ENCODE results near the gene PDE1A.

DNA sequence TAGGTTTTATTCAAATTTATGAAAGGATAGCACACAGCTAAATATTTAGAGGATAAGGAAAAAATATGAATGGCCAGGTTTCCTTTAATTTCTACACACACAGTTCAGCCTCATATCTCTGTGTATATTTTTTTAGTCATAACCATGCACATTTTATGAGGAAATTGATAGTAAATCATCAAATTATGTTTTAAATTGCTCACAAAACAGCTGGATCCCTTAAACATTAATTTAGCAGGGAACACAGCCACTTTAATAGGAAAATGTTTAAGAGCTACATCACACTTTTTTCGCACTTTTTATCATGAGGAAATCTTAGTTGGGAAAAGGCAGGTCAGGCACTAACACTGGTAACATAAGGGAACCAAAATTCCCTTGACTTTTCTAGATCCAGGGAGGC lies 65.4 kb downstream of the PDE1A start:
- TF ChIP-seq CTCF (IDR thresholded peaks at IDR 0.05; ENCODE audit: low read depth, low read length, poor library complexity, severe bottlenecking) = no peak
- TF ChIP-seq EZH2phosphoT487 (IDR thresholded peaks at IDR 0.05; ENCODE audit: borderline replicate concordance, low read length) = no peak

All from DOHH2 (cell line).